ENCODE results near the gene IGF1R. TPM values are rescaled to one million over a fixed set of nuclear protein-coding genes. Genes with fewer than 3 reads are reported as not detected.

The IGF1R gene
- total and polyA plus RNA-seq, 2 experiments from 2014 or later = 10.8 to 42.9 TPM

GRCh38 chr15:98804057-98804380, 155.7 kb downstream of the IGF1R start:
- Histone ChIP-seq H3K27me3 (no peaks in the 10 kb centered on the region), H3K36me3 (replicated peaks; ENCODE audit: insufficient read depth, low read depth) (no peaks in the 10 kb centered on the region), H3K27ac (no peak overlapping the region), H3K9me2 (replicated peaks; ENCODE audit: insufficient read depth) (no peaks in the 10 kb centered on the region), H2AFZ (no peak overlapping the region), H4K20me1 (ENCODE audit: insufficient read depth, poor library complexity, severe bottlenecking) (peaks cover 25% of the 10 kb centered on the region), H3K4me1 (ENCODE audit: insufficient read depth) (peaks cover 35% of the 10 kb centered on the region), H3K9me3 (ENCODE audit: low read depth) (no peaks in the 10 kb centered on the region), H3K4me3 (no peak overlapping the region), H3K79me2 (peaks cover 75% of the 10 kb centered on the region), H3K4me2 (no peak overlapping the region)
- DNase-seq (ENCODE audit: low spot score) = no peak
- WGBS (ENCODE audit: low lambda C conversion rate, missing lambda C conversion rate) = 96% methylated on average over 5 of the region's 5 CpGs
- TF ChIP-seq EZH2 (IDR thresholded peaks at IDR 0.05; ENCODE audit: borderline replicate concordance) (no peak), EZH2phosphoT487 (IDR thresholded peaks at IDR 0.05; ENCODE audit: low read depth, severe bottlenecking, unreplicated experiment) (no peak), CTCF (IDR thresholded peaks at IDR 0.05; ENCODE audit: poor library complexity) (peak; percentile 26)

- no peaks in the 10 kb centered on the region for H3K27me3 ChIP-seq
- no peaks in the 10 kb centered on the region for H3K9me2 ChIP-seq (replicated peaks; ENCODE audit: insufficient read depth)
- TF ChIP-seq CTCF (IDR thresholded peaks at IDR 0.05; ENCODE audit: poor library complexity) = peak; percentile 12
- no peak for TF ChIP-seq EZH2 (IDR thresholded peaks at IDR 0.05; ENCODE audit: borderline replicate concordance)
- no peak overlapping the region for H2AFZ ChIP-seq
- peak overlapping the region; percentile 4 for H3K4me2 ChIP-seq
- peaks cover 91% of the 10 kb centered on the region for H3K79me2 ChIP-seq
- no peaks in the 10 kb centered on the region for H3K36me3 ChIP-seq (replicated peaks; ENCODE audit: insufficient read depth, low read depth)
- H3K9me3 ChIP-seq (ENCODE audit: low read depth) = no peaks in the 10 kb centered on the region
- peak overlapping the region; percentile 63 for H3K27ac ChIP-seq
- H4K20me1 ChIP-seq (ENCODE audit: insufficient read depth, poor library complexity, severe bottlenecking) = peaks cover 18% of the 10 kb centered on the region
- H3K4me3 ChIP-seq = no peak overlapping the region
- WGBS (ENCODE audit: low lambda C conversion rate, missing lambda C conversion rate) = 69% methylated on average over 12 of the region's 12 CpGs
- DNase-seq (ENCODE audit: low spot score) = peak; percentile 57
- H3K4me1 ChIP-seq (ENCODE audit: insufficient read depth) = peaks cover 22% of the 10 kb centered on the region
Measured at GRCh38 chr15:98805434-98806274, 157.3 kb downstream of the IGF1R start.

GRCh38 chr15:98806275-98806895, 158.0 kb downstream of the IGF1R start:
- Histone ChIP-seq H3K9me2 (replicated peaks; ENCODE audit: insufficient read depth) (no peaks in the 10 kb centered on the region), H3K27me3 (no peaks in the 10 kb centered on the region), H3K27ac (peak overlapping the region; percentile 63), H3K4me3 (no peak overlapping the region), H3K9me3 (ENCODE audit: low read depth) (no peaks in the 10 kb centered on the region), H3K79me2 (peaks cover 91% of the 10 kb centered on the region), H3K4me2 (no peak overlapping the region), H3K4me1 (ENCODE audit: insufficient read depth) (peaks cover 15% of the 10 kb centered on the region), H2AFZ (no peak overlapping the region), H4K20me1 (ENCODE audit: insufficient read depth, poor library complexity, severe bottlenecking) (peaks cover 14% of the 10 kb centered on the region), H3K36me3 (replicated peaks; ENCODE audit: insufficient read depth, low read depth) (no peaks in the 10 kb centered on the region)
- WGBS (ENCODE audit: low lambda C conversion rate, missing lambda C conversion rate) = 90% methylated on average over 9 of the region's 9 CpGs
- DNase-seq (ENCODE audit: low spot score) = no peak
- TF ChIP-seq CTCF (IDR thresholded peaks at IDR 0.05; ENCODE audit: poor library complexity) (no peak), EZH2 (IDR thresholded peaks at IDR 0.05; ENCODE audit: borderline replicate concordance) (no peak), EZH2phosphoT487 (IDR thresholded peaks at IDR 0.05; ENCODE audit: low read depth, severe bottlenecking, unreplicated experiment) (no peak)
